GF-D8 (cell line): ENCODE data around the gene OR56A1.

Experiments
- DNase-seq: peaks from one replicate; lab custom pipeline; 2025; lab: John Stamatoyannopoulos, UW

The OR56A1 gene

DNA sequence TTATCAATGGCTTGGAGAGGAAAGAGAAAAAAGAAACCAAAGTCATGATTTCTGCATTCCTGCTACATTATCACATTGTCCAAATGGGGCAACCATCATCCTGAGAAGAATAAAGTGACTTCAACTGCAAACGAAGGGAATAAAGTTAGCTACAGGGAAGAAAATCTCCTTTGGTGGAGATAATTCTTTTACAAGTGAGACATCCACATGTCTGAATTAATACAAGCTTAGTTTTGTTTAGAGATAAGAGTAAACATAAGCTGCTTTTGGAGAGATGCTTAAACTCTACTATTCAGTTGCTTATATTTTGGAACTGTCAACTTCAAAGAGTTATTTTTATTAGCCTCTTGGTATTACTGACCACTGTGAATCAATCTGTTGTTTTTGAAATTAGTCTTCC lies 43.7 kb downstream of the OR56A1 start, which contains the start of gene OR52L1:
OR52L1 (minus strand) TSS at position 101 of the 400 bp plus-strand sequence; CDS start at position 46, 55 bp downstream.
- no peak for DNase-seq

- no peak for DNase-seq
Observed at GRCh38 chr11:5983443-5983842, 47.1 kb downstream of the OR56A1 start.

DNA sequence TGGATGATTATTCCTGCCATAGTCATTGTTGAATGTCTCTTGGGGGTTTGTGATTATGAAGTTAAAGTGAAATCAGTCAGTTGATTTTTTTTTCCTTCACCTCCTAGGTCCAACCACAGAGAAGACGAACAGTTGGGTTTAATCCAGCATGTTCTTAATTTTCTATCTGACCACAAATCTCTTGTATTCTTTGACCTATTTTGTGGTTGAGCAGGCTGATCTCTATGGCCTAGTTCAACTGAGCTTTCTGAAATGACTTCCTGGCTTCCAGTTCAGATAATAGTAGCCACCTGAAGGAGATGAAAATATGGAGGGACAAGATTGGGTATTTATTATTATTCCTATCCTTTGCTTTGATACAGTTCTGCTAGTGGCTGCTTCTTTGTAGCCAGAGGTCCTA lies 57.0 kb downstream of the OR56A1 start:
- no peak for DNase-seq
